ENCODE data around the gene LRWD1.
"Not testable (repeated sequence)": the region's sequence is repeated elsewhere in the genome, so short reads cannot be mapped to it uniquely, and the experiment has no call there.

The LRWD1 gene

DNA sequence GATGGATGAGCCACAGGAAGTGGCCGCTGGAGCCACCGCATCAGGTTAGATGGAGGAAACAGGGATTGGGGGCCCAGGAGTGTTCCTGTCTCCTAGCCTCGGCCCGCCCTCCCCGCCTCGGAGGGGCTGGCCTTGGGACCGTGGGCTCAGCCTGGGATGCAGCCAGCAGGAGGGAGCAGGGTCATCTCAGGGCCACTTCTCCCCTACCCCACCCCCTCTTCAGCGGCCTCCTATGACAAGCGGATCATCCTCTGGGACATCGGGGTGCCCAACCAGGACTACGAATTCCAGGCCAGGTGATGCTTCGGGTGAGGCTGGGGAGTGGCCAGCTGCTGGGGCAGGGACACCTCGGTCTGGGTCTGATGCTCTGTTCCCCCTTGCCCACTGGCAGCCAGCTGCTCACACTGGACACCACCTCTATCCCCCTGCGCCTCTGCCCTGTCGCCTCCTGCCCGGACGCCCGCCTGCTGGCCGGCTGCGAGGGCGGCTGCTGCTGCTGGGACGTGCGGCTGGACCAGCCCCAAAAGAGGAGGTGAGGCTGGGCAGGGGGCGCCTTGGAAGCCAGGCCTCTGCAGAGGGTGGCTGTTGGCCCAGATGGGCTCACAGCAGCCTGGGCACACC, 4.7 kb downstream of the LRWD1 start:
- DNase-seq, result no peak

DNA sequence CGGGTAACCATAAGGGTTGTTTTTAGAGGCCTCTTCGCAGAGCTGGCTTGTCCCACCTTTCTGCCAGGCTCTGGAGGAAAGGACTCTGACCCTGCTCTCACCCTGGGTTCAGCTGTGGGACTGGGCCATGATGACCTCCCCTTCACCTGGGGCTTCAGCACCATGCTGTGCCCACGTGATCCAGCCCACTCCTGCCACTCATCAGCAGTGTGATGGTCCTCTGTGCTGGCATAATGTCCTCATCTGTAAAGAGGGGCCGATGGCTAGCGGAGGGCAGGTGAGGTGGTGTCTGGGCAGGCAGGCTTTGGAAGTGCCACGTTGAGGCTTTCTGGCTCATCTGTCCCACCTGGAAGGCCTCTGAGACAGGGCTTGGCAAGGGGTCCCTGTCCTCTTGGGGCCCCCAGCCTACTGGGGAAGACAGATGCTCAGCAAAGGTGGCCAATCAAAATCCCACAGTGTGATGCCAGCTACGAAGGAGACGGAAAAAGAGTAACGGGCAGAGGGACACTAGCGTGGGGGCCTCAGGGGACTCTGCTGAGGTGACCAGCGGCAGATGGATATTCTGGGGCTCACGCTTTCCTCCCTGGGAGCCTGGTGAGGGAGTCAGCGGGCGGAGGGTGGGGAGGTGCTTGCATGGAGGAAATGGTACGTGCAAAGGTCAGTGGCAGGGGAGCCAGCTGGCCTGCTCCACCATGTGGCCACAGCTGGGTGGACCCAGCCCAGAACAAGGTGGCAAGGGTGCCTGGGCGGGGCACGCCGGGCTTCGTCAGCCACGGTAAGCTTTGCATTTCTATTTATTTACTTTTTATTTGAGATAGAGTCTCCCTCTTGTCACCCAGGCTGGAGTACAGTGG, 5.4 kb downstream of the LRWD1 start:
- DNase-seq, result no peak

DNA sequence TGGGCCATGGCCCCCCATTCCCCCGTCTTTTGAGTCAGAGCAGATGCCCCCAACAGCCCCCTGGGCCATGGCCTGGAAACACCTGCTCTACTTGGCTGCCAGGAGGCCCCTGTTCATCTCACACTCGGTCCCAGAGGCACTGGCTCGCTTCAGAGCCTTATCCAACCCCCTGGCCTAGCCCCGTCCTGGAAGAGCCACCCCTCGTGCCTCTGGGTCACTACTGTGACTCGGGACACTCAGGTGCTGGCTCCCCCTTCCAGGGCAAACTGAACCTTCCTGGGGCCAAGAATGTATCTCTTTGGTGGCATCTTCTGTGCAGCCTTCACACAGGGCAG, 7.0 kb downstream of the LRWD1 start:
- DNase-seq, result no peak

DNA sequence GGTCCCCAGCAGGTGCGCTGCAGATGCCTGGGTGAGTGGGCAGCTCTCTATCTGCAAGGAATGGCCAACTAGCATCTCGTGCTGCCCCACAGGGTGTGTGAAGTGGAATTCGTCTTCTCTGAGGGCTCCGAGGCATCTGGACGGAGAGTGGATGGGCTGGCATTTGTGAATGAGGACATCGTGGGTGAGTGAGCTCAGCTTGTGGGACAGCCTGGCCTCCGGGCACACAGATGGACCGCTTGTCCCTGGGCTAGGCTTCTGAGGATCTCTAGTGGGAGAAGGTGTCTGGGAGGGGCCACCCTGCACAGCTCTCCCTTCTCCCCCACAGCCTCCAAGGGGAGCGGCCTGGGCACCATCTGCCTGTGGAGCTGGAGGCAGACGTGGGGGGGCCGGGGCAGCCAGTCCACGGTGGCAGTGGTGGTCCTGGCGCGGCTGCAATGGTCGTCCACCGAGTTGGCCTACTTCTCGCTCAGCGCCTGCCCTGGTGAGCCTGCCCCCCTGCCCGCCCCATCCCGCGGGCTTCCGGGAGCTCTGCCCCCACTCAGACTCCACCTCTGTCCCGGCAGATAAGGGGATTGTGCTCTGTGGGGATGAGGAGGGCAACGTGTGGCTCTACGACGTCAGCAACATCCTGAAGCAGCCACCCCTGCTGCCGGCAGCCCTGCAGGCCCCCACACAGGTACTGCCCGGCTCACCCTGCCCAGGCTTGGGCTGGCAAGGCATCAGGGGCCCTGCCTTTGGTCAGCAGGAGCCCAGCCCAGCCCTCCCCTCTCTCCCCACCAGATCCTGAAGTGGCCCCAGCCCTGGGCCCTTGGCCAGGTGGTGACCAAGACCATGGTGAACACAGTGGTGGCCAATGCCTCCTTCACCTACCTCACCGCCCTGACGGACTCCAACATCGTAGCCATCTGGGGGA, 7.6 kb downstream of the LRWD1 start:
- DNase-seq, result no peak

- no peak for DNase-seq
Measured at GRCh38 chr7:102473271-102473991, 8.6 kb downstream of the LRWD1 start.

- not testable (repeated sequence) for DNase-seq
Measured at GRCh38 chr7:102474116-102474515, 9.3 kb downstream of the LRWD1 start.

GRCh38 chr7:102474736-102475435, 10.1 kb downstream of the LRWD1 start:
- DNase-seq, result not testable (repeated sequence)

GRCh38 chr7:102478314-102479208, 13.8 kb downstream of the LRWD1 start, which contains the start of gene POLR2J:
POLR2J (minus strand) TSS chr7:102478922; CDS start chr7:102478860, 62 bp downstream.
- DNase-seq, result peak; percentile 71

DNA sequence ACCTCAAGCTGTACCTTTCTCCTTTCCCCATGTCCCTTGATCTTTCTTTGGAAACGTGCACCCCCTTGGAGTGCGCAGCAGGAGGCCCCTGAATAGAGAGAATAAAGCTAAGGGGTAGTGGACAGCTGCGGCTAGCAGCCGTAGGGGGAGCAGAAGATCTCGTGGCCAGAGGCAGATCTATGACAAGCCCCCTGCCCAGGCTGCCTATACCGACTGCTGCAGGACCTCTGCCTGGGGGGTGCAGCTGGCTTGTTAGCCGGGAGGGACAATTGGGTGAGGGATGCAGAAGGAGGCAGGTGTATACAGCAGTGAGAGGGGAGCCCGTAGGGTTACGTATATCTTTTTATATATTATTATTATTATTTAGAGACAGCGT, 14.4 kb downstream of the LRWD1 start:
- not testable (repeated sequence) for DNase-seq

DNA sequence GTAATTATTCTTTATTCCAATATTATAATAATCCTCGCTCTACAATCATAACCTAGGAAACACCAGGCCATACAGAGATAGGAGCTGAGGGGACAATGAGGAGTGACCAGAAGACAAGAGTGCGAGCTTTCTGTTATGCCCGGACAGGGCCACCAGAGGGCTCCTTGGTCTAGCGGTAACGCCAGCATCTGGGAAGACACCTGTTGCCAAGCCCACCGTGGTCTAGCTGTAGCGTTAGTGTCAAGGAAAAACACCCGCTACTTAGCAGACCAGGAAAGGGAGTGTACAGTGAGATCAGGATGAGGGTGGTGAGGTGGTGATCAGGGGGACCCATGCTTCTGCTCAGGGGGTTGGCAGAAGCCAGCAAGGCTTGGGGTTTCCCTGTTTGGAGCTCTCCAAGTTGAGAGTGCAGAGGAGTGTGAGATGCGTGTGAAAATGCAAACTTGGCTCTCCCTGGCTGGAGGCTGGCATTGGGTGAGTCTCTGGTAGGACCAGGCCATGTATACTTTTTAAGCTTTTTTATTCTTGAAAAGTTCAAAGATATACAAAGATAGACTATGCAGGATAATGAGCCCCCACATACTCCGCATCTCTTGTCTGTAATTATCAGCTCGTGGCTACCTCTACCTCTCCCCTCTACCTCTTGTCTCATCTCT, 15.3 kb downstream of the LRWD1 start:
- not testable (repeated sequence) for DNase-seq

DNA sequence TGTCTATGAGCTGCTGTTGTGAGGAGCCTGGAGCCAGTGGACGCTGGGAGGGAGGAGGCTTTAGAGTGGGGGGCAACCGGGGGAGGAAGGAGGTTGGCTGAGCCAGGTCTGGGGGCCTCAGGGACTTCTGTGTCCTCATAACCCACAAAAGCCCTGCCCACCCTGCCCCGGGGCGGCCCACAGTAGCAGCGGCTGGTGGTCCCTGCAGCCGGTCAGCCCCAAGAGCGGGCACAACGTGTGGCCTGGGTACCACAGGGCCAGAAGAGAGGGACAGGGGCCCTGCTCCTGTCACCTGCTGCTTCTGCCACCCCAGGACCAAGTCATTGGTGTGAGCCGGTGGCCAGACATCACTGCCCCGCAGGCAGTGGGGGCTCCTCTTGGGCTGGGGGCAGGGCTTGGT, 17.2 kb downstream of the LRWD1 start:
- DNase-seq, result not testable (repeated sequence)

DNA sequence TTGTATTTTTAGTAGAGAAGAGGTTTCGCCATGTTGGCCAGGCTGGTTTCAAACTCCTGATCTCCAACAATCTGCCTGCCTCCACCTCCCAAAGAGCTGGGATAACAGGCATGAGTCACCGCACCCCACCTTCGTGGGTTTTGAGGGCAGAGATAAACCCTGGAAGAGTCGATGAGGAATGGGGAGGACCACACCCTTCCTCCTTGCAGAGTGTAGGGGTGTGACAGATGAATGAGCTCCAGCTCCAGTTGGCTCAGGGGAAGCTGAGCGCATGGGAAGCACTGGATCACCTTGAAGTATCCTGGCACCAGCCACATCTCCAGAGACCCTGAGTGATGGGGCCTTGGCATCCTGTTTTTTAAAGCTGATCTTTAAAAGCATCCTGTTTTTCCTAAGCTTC, 19.5 kb downstream of the LRWD1 start:
- not testable (repeated sequence) for DNase-seq

- DNase-seq, result not testable (repeated sequence)
Measured at GRCh38 chr7:102490529-102491075, 25.8 kb downstream of the LRWD1 start.

GRCh38 chr7:102493220-102493935, 28.6 kb downstream of the LRWD1 start:
- not testable (repeated sequence) for DNase-seq

DNA sequence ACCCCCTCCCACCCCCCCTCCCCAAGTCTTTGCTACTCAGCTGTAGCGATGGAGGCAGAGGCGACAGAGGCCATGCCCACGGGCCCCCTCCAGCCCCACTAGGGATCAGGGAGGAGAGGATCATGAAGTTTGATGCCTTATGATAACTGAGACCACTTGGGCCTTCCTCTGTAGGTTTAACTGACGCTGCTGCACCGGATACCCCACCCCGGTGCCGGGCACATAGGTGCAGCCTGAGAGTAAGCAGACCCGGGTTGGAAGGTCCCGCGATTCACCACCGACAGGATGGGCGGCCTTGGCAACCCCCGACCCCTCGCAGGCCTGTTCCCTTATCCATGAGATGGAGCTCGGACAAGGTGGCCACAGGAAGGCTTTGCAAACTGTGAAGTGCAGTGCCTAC, 29.2 kb downstream of the LRWD1 start:
- DNase-seq, result not testable (repeated sequence)

GRCh38 chr7:102494473-102495149, 29.8 kb downstream of the LRWD1 start:
- not testable (repeated sequence) for DNase-seq

GRCh38 chr7:102496861-102497260, 32.1 kb downstream of the LRWD1 start:
- not testable (repeated sequence) for DNase-seq

GRCh38 chr7:102497308-102497707, 32.5 kb downstream of the LRWD1 start:
- DNase-seq, result not testable (repeated sequence)

GRCh38 chr7:102498321-102498720, 33.5 kb downstream of the LRWD1 start:
- DNase-seq, result not testable (repeated sequence)
